Heart left ventricle (tissue), 13 donors: ENCODE data around the gene EIF5B.

Experiments
- POLR2A ChIP-seq, 2 donors: fragments of 450-650 bp; IDR thresholded peaks; one replicate each; pipeline ENCODE4 v1.6.1; 2017; ENCODE audit warnings: antibody characterized with exemption in 2 of 2, mild to moderate bottlenecking in 2 of 2, moderate library complexity in 2 of 2
- TF ChIP-seq, protein P1 (sequence below), 12 donors: fragments of 200-600 bp; sonication (generic) in 4 of 12; IDR thresholded peaks; one replicate each; pipeline versions ENCODE4 v1.5.0 to v1.8.0; 2018 to 2022; ENCODE audit warnings: antibody characterized with exemption in 12 of 12, mild to moderate bottlenecking in 5 of 12
- donor health status: ischemic (EF 13 %, LVEDD 7.1; RV severe dilation, severe dysfunction).
- donor health status: DM: no; HTN: yes; CAD: no.
- donor health status: DM: no; HTN: no; CAD: no.
- donor health status: ischemic (EF 25% LVEDD 6.9; RV normal size, moderate dysfunction).
- donor health status: ischemic (EF 25% LVEDD 5.7; RV mildly dilated, moderate dysfunction).
- donor health status: ischemic (EF 35%, LVEDD 5.7; RV mildly dilated, moderate dysfunction).
- donor health status: nonischemic (EF 11% LVEDD 7.7; RV severe dilation, severe dysfunction).
- donor health status: DM: yes; HTN: yes; CAD: no.
- donor health status: PGD.
- donor health status: ischemic (EF 29% LVEDD 5.4; RV normal size, mild dysfunction).
- donor health status: nonischemic (EF 23%, LVEDD 6.1; RV moderate dilation, normal function).

DNA sequence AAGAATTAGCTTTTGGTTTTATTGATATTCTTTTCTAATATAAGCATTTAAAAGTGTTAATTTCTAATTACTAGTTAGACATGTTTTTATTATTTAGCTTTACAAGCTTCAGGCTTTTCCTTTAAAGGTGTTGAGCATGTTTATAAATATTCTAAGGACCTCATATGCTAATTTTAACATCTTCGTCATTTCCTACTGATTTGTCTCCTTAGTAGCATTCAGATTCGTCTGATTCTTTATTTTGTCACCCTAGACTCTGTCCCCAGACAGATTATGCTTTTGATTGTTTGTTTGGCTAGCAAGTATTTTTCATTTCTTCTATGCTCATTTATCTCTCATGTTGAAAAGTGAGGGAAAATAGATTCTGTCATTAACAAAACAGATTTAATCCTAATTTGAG is 51.7 kb downstream of the EIF5B start:
- TF ChIP-seq, protein P1, sequence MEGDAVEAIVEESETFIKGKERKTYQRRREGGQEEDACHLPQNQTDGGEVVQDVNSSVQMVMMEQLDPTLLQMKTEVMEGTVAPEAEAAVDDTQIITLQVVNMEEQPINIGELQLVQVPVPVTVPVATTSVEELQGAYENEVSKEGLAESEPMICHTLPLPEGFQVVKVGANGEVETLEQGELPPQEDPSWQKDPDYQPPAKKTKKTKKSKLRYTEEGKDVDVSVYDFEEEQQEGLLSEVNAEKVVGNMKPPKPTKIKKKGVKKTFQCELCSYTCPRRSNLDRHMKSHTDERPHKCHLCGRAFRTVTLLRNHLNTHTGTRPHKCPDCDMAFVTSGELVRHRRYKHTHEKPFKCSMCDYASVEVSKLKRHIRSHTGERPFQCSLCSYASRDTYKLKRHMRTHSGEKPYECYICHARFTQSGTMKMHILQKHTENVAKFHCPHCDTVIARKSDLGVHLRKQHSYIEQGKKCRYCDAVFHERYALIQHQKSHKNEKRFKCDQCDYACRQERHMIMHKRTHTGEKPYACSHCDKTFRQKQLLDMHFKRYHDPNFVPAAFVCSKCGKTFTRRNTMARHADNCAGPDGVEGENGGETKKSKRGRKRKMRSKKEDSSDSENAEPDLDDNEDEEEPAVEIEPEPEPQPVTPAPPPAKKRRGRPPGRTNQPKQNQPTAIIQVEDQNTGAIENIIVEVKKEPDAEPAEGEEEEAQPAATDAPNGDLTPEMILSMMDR (IDR thresholded peaks at IDR 0.05): no peak
- no peak for TF ChIP-seq POLR2A (IDR thresholded peaks at IDR 0.05)
